Measurements from ENCODE around the gene TTPAL.

DNA sequence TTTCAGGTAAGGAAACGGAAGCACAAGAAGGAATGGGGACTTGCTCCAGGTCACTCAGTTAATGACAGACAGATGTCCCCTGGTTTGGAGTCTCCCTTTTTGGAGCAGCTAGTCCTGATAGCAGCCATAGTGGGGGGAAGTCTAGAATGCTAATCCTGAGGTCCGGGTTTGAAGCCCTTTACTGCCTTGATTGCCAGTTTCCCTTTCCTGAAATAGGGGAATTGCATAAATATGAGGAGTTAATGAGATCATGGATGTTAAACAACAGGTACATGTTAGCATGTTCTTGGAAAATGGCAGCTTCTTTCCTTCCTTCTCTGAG, 341 bp upstream of the TTPAL start:
- TF ChIP-seq, protein P1, sequence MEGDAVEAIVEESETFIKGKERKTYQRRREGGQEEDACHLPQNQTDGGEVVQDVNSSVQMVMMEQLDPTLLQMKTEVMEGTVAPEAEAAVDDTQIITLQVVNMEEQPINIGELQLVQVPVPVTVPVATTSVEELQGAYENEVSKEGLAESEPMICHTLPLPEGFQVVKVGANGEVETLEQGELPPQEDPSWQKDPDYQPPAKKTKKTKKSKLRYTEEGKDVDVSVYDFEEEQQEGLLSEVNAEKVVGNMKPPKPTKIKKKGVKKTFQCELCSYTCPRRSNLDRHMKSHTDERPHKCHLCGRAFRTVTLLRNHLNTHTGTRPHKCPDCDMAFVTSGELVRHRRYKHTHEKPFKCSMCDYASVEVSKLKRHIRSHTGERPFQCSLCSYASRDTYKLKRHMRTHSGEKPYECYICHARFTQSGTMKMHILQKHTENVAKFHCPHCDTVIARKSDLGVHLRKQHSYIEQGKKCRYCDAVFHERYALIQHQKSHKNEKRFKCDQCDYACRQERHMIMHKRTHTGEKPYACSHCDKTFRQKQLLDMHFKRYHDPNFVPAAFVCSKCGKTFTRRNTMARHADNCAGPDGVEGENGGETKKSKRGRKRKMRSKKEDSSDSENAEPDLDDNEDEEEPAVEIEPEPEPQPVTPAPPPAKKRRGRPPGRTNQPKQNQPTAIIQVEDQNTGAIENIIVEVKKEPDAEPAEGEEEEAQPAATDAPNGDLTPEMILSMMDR (IDR thresholded peaks at IDR 0.05): no peak
- TF ChIP-seq POLR2A (IDR thresholded peaks at IDR 0.05): no peak

Measured in testis (tissue), 2 donors.